ENCODE measurements around the gene TPT1. TPM values are rescaled to one million over a fixed set of nuclear protein-coding genes. Genes with fewer than 3 reads are reported as not detected.
A peak's percentile ranks its signal among the peaks of the same experiment; 100 is the strongest.

The TPT1 gene
- total RNA-seq, 1 donor from 2014 or later: 1,515 TPM

- peaks cover 13% of the 10 kb centered on the region for H3K27me3 Mint-ChIP-seq (ENCODE audit: unreplicated experiment)
- peak; percentile 85 for DNase-seq
- peak overlapping the region; percentile 95 for H3K4me3 Mint-ChIP-seq (ENCODE audit: unreplicated experiment)
- peaks cover 13% of the 10 kb centered on the region for H3K4me1 Mint-ChIP-seq (ENCODE audit: low read depth, unreplicated experiment)
- peak; percentile 67 for TF ChIP-seq CTCF (IDR thresholded peaks at IDR 0.05; ENCODE audit: partially characterized antibody, unreplicated experiment)
- H3K36me3 Mint-ChIP-seq (ENCODE audit: unreplicated experiment): peaks cover 8% of the 10 kb centered on the region
- H3K27ac Mint-ChIP-seq (ENCODE audit: unreplicated experiment): peak overlapping the region; percentile 96
- H3K9me3 Mint-ChIP-seq (ENCODE audit: unreplicated experiment): peaks cover 11% of the 10 kb centered on the region
Observed at GRCh38 chr13:45340422-45341033, 455 bp downstream of the TPT1 start.

DNA sequence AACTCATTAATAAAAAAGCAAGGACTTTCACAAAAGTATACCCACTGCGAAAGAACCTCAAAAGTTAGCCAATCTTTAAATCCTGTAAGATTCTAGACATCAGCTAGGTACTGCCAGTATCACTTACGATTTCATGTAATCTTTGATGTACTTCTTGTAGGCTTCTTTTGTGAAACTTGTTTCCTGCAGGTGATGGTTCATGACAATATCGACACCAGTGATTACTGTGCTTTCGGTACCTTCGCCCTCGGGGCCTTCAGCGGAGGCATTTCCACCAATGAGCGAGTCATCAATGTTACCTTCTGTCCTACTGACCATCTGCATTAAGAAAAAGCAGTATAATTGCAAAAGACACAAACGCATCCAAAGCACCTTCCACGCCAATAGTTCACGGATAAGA is 1.1 kb downstream of the TPT1 start:
- Mint-ChIP-seq H3K27me3 (ENCODE audit: unreplicated experiment) (peaks cover 13% of the 10 kb centered on the region), H3K36me3 (ENCODE audit: unreplicated experiment) (peaks cover 8% of the 10 kb centered on the region), H3K9me3 (ENCODE audit: unreplicated experiment) (peaks cover 11% of the 10 kb centered on the region), H3K4me3 (ENCODE audit: unreplicated experiment) (peak overlapping the region; percentile 95), H3K4me1 (ENCODE audit: low read depth, unreplicated experiment) (peaks cover 13% of the 10 kb centered on the region), H3K27ac (ENCODE audit: unreplicated experiment) (peak overlapping the region; percentile 85)
- DNase-seq: no peak
- no peak for TF ChIP-seq CTCF (IDR thresholded peaks at IDR 0.05; ENCODE audit: partially characterized antibody, unreplicated experiment)

GRCh38 chr13:45339399-45339798 is 1.6 kb downstream of the TPT1 start:
- peaks cover 8% of the 10 kb centered on the region for H3K36me3 Mint-ChIP-seq (ENCODE audit: unreplicated experiment)
- TF ChIP-seq CTCF (IDR thresholded peaks at IDR 0.05; ENCODE audit: partially characterized antibody, unreplicated experiment): no peak
- peaks cover 11% of the 10 kb centered on the region for H3K9me3 Mint-ChIP-seq (ENCODE audit: unreplicated experiment)
- no peak overlapping the region for H3K27ac Mint-ChIP-seq (ENCODE audit: unreplicated experiment)
- peaks cover 13% of the 10 kb centered on the region for H3K27me3 Mint-ChIP-seq (ENCODE audit: unreplicated experiment)
- peaks cover 16% of the 10 kb centered on the region for H3K4me1 Mint-ChIP-seq (ENCODE audit: low read depth, unreplicated experiment)
- DNase-seq: no peak
- peak overlapping the region; percentile 95 for H3K4me3 Mint-ChIP-seq (ENCODE audit: unreplicated experiment)

- Mint-ChIP-seq H3K4me1 (ENCODE audit: low read depth, unreplicated experiment) (peaks cover 26% of the 10 kb centered on the region), H3K9me3 (ENCODE audit: unreplicated experiment) (peaks cover 11% of the 10 kb centered on the region), H3K27me3 (ENCODE audit: unreplicated experiment) (peaks cover 13% of the 10 kb centered on the region), H3K27ac (ENCODE audit: unreplicated experiment) (peak overlapping the region; percentile 21), H3K4me3 (ENCODE audit: unreplicated experiment) (no peak overlapping the region), H3K36me3 (ENCODE audit: unreplicated experiment) (peaks cover 8% of the 10 kb centered on the region)
- TF ChIP-seq CTCF (IDR thresholded peaks at IDR 0.05; ENCODE audit: partially characterized antibody, unreplicated experiment): no peak
- DNase-seq: no peak
Observed at GRCh38 chr13:45337803-45338202, 3.2 kb downstream of the TPT1 start.

DNA sequence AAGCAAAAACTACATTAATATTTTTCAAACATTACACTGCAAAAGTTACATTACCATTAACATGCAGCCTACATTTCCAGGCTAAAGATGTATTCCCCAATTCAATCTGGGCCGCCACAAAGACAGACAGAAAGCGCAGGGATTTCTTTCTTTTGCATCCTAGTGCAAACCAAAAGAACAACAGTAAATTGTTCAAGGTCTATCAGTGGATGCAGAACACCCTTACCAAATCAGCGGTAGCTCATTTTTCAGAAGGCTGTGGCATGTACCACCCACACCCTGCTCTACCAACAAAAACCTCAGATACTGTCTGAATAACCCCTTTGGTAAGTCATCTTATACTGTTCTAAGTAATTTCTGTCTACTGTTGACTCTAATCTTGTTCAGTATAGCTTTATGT is 3.6 kb downstream of the TPT1 start:
- Mint-ChIP-seq H3K27ac (ENCODE audit: unreplicated experiment) (peak overlapping the region; percentile 21), H3K4me1 (ENCODE audit: low read depth, unreplicated experiment) (peaks cover 27% of the 10 kb centered on the region)
- DNase-seq: no peak

More for the DNA sequence above, 3.6 kb downstream of the TPT1 start:
- Mint-ChIP-seq H3K27me3 (ENCODE audit: unreplicated experiment) (peaks cover 13% of the 10 kb centered on the region), H3K4me3 (ENCODE audit: unreplicated experiment) (no peak overlapping the region), H3K9me3 (ENCODE audit: unreplicated experiment) (peaks cover 11% of the 10 kb centered on the region), H3K36me3 (ENCODE audit: unreplicated experiment) (peaks cover 8% of the 10 kb centered on the region)
- no peak for TF ChIP-seq CTCF (IDR thresholded peaks at IDR 0.05; ENCODE audit: partially characterized antibody, unreplicated experiment)
